Vagina (tissue), 2 donors: ENCODE data around the gene ROR1. TPM values are rescaled to one million over a fixed set of nuclear protein-coding genes. Genes with fewer than 3 reads are reported as not detected.

Experiments
- DNase-seq, 2 donors: peaks; one replicate each; pipeline ENCODE4 v3.0.0-alpha.2; 2017; ENCODE audit errors: extremely low spot score in 2 of 2
- H3K27ac ChIP-seq: fragments of 200-600 bp; sonication (generic); one replicate; pipeline ENCODE4 v1.5.1; 2019
- H3K27me3 ChIP-seq: fragments of 200-600 bp; sonication (generic); one replicate; pipeline ENCODE4 v1.5.1; 2019
- H3K36me3 ChIP-seq, 2 donors: fragments of 200-600 bp; sonication (generic); one replicate each; pipeline ENCODE4 v1.5.1; 2017 to 2019
- H3K4me1 ChIP-seq: fragments of 200-600 bp; sonication (generic); one replicate; pipeline ENCODE4 v1.5.1; 2019
- H3K4me3 ChIP-seq, 2 donors: fragments of 200-600 bp; sonication (generic); 1 replicate in 1 of 2; 2 replicates in 1 of 2; pipeline ENCODE4 v1.5.1; 2016 to 2019
- H3K9me3 ChIP-seq: fragments of 200-600 bp; sonication (generic); one replicate; pipeline ENCODE4 v1.5.1; 2019
- CTCF ChIP-seq, 3 experiments: fragments of 450-650 bp in 2 of 3; fragments of 200-600 bp in 1 of 3; sonication (generic) in 1 of 3; IDR thresholded peaks; one replicate each; pipeline ENCODE4 v1.5.1; 2017 to 2019; ENCODE audit warnings: antibody characterized with exemption in 3 of 3, mild to moderate bottlenecking in 2 of 3, moderate library complexity in 2 of 3
- POLR2A ChIP-seq, 2 donors: fragments of 450-650 bp; IDR thresholded peaks; one replicate each; pipeline ENCODE4 v1.6.1; 2017; ENCODE audit warnings: antibody characterized with exemption in 2 of 2, mild to moderate bottlenecking in 2 of 2, moderate library complexity in 2 of 2
- POLR2AphosphoS5 ChIP-seq, 2 donors: sonication (generic); formaldehyde crosslinking; IDR thresholded peaks; one replicate each; pipeline ENCODE4 v1.9.0; 2017; ENCODE audit warnings: antibody characterized with exemption in 2 of 2, mild to moderate bottlenecking in 2 of 2, low read depth in 1 of 2; ENCODE audit not compliant: insufficient read depth in 1 of 2
- intact Hi-C: fragments of 100-400 bp; cut with DNase I; formaldehyde crosslinking; loops from one replicate; pipeline ENCODE4 v1.15.1; 2023
- total RNA-seq: library from RNA; depleted of rRNA; stranded (reverse); fragments of >200 nt; gene quantifications from one replicate; pipeline ENCODE4 v1.2.3, GENCODE V29; 2016

Gene ROR1
- total RNA-seq, 1 donor from 2014 or later, result 11.0 TPM

GRCh38 chr1:64186898-64187280 is 413.1 kb downstream of the ROR1 start:
- no peak for DNase-seq
- Histone ChIP-seq H3K4me1 (peaks cover 4% of the 10 kb centered on the region), H3K9me3 (no peaks in the 10 kb centered on the region), H3K36me3 (no peaks in the 10 kb centered on the region), H3K4me3 (no peak overlapping the region), H3K27ac (no peak overlapping the region), H3K27me3 (no peaks in the 10 kb centered on the region)
- TF ChIP-seq POLR2AphosphoS5 (IDR thresholded peaks at IDR 0.05; ENCODE audit: insufficient read depth in 1 of 2, low read depth in 1 of 2) (no peak), POLR2A (IDR thresholded peaks at IDR 0.05) (no peak), CTCF (IDR thresholded peaks at IDR 0.05) (no peak)
- intact Hi-C loops, result no loop called here

- Histone ChIP-seq H3K27ac (no peak overlapping the region), H3K9me3 (no peaks in the 10 kb centered on the region), H3K36me3 (no peaks in the 10 kb centered on the region), H3K27me3 (no peaks in the 10 kb centered on the region), H3K4me3 (no peak overlapping the region), H3K4me1 (peaks cover 4% of the 10 kb centered on the region)
- intact Hi-C loops, result no loop called here
- DNase-seq, result no peak
- TF ChIP-seq CTCF (IDR thresholded peaks at IDR 0.05) (no peak), POLR2AphosphoS5 (IDR thresholded peaks at IDR 0.05; ENCODE audit: insufficient read depth in 1 of 2, low read depth in 1 of 2) (no peak), POLR2A (IDR thresholded peaks at IDR 0.05) (no peak)
Observed at GRCh38 chr1:64187646-64188045, 413.8 kb downstream of the ROR1 start.

- Histone ChIP-seq H3K27ac (no peak overlapping the region), H3K27me3 (no peaks in the 10 kb centered on the region), H3K9me3 (no peaks in the 10 kb centered on the region), H3K4me1 (peaks cover 4% of the 10 kb centered on the region), H3K4me3 (no peak overlapping the region), H3K36me3 (no peaks in the 10 kb centered on the region)
- DNase-seq, result no peak
- TF ChIP-seq POLR2A (IDR thresholded peaks at IDR 0.05) (no peak), POLR2AphosphoS5 (IDR thresholded peaks at IDR 0.05; ENCODE audit: insufficient read depth in 1 of 2, low read depth in 1 of 2) (no peak), CTCF (IDR thresholded peaks at IDR 0.05) (no peak)
- intact Hi-C loops, result no loop called here
Observed at GRCh38 chr1:64192290-64192689, 418.5 kb downstream of the ROR1 start.

GRCh38 chr1:64194168-64195080 is 420.6 kb downstream of the ROR1 start:
- intact Hi-C loops, result no loop called here
- H3K4me3 ChIP-seq, result no peak overlapping the region
- H3K27ac ChIP-seq, result no peak overlapping the region

More at GRCh38 chr1:64194168-64195080, 420.6 kb downstream of the ROR1 start:
- TF ChIP-seq POLR2AphosphoS5 (IDR thresholded peaks at IDR 0.05; ENCODE audit: insufficient read depth in 1 of 2, low read depth in 1 of 2), result no peak
- TF ChIP-seq CTCF (IDR thresholded peaks at IDR 0.05), result no peak
- no peak for TF ChIP-seq POLR2A (IDR thresholded peaks at IDR 0.05)
- no peak for DNase-seq
- no peaks in the 10 kb centered on the region for H3K9me3 ChIP-seq
- peaks cover 4% of the 10 kb centered on the region for H3K4me1 ChIP-seq
- H3K27me3 ChIP-seq, result no peaks in the 10 kb centered on the region
- H3K36me3 ChIP-seq, result no peaks in the 10 kb centered on the region
